Activated naive CD8-positive, alpha-beta T cell treated with anti-CD3 and anti-CD28 coated beads, Interleukin-2, amount 10 ng/mL, durations not matched to agents 7 days and 5 days (primary cell): ENCODE measurements around the gene PNCK. TPM values are rescaled to one million over a fixed set of nuclear protein-coding genes. Genes with fewer than 3 reads are reported as not detected.

ENCODE experiments used
- ATAC-seq: fragments of 150-1000 bp; cut with Tn5 transposase; one replicate; pipeline ENCODE4 v1.10.0; 2021; ENCODE audit warnings: low read depth, moderate library complexity
- POLR2A ChIA-PET: fragments of 350-600 bp; sonication (Branson Sonifier 250); formaldehyde crosslinking; loops from one replicate; lab custom pipeline; 2021; ENCODE audit warnings: antibody characterized with exemption; lab: Charles Lee
- DNase-seq: peaks from one replicate; pipeline ENCODE4 v3.0.0; 2021
- H3K27ac Mint-ChIP-seq: one replicate; pipeline ENCODE4 v1.8.0; 2022; ENCODE audit warnings: mild to moderate bottlenecking, mixed read lengths
- H3K27me3 Mint-ChIP-seq: one replicate; pipeline ENCODE4 v1.8.0; 2022; ENCODE audit warnings: mild to moderate bottlenecking, moderate library complexity, mixed read lengths
- H3K36me3 Mint-ChIP-seq: one replicate; pipeline ENCODE4 v1.8.0; 2021; ENCODE audit warnings: mild to moderate bottlenecking, mixed read lengths
- H3K4me1 Mint-ChIP-seq: one replicate; pipeline ENCODE4 v1.8.0; 2021; ENCODE audit warnings: mixed read lengths
- H3K4me3 Mint-ChIP-seq: one replicate; pipeline ENCODE4 v1.8.0; 2022; ENCODE audit warnings: mild to moderate bottlenecking, moderate library complexity, mixed read lengths
- H3K9me3 Mint-ChIP-seq: one replicate; pipeline ENCODE4 v1.8.0; 2021; ENCODE audit warnings: mixed read lengths
- total RNA-seq, 2 experiments: library from RNA; stranded (reverse); gene quantifications; one replicate each; pipeline ENCODE4 v1.2.3, GENCODE V29; 2021

PNCK gene
- total RNA-seq, 2 experiments from 2014 or later: 0.79 to 1.1 TPM

DNA sequence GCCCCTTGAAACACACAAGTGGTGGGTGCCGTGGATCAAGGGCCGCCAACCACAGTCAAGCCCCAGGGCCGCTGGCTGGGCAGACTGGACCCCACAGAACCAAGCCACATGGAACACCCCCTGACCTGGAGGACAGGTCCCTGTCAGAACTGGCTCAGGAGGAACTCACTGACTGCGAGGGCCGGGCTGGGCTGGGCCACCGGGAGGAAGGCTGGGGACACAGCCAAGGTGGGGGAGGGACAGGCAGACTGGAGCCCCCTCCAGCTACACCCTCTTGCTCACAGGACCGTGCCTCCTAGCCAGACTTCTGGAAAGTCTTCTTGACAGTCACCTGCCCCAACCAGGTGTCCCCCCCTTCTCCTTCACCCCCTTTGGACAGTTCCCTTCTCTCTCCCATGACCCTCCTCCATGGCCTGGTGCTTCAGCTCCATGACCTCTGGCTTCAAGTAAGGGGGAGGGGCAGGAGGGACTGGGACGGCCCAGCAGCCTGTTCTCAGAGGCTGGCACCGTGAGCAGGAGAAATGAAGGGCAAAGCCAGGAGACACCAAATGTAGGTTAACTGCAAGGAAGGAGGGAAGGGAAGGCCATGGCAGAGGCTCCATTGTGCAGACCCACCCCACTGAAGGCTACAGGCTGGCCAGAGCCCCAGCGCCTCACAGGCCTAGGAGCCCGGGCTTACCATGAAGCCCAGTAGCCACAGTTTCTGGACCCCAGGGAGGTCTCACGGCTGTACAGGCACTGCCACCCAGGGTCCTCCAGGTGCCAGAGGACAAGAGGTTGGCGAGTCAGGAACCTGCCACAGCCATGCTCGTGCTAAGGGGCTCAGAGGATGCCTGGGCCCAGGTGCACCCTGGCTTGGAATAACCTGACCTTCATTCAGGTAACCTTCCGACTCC is 49.2 kb downstream of the PNCK start:
- no peaks in the 10 kb centered on the region for H3K4me1 Mint-ChIP-seq
- POLR2A ChIA-PET: no interaction called here
- no peak overlapping the region for H3K27ac Mint-ChIP-seq
- H3K9me3 Mint-ChIP-seq: no peaks in the 10 kb centered on the region
- DNase-seq: no peak
- no peak overlapping the region for H3K4me3 Mint-ChIP-seq
- no peak for ATAC-seq
- no peaks in the 10 kb centered on the region for H3K27me3 Mint-ChIP-seq
- H3K36me3 Mint-ChIP-seq: no peaks in the 10 kb centered on the region

DNA sequence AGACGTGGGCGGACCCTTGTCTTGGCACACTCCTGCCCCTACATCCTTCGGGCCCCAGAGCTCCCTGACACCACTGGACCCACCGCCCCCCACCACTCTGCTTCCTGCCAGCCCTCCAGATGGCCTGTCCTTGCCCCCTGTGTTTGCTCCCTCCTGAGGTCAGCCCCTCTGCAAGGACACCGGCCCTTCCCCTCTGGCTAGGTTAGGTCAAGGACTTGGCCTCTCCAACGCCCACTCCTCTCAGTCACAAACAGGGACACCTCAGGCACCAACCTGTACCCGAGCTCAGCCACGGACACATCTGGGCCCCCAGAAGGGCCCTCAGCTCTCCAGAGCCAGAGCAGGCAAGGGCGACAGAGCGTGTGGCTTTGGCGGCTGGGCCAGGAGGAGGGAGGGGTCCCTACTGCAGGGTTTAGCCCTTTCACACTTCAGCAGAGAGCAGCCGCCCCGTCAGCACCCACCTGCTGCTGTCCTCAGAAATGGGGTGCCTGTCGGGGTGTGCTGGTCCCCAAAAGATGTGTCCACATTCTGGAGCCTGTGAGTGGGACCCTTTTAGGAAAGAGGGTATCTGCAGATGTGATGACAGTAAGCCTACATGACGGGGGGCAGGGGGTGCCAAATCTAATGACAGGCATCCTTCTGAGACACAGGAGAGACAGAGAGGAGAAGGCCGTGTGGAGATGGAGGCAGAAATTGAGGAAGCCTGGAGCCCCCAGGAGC is 50.1 kb downstream of the PNCK start:
- Mint-ChIP-seq H3K27ac (no peak overlapping the region), H3K4me3 (no peak overlapping the region), H3K9me3 (no peaks in the 10 kb centered on the region), H3K4me1 (no peaks in the 10 kb centered on the region), H3K27me3 (no peaks in the 10 kb centered on the region), H3K36me3 (no peaks in the 10 kb centered on the region)
- DNase-seq (no peak), ATAC-seq (no peak)
- POLR2A ChIA-PET: no interaction called here

DNA sequence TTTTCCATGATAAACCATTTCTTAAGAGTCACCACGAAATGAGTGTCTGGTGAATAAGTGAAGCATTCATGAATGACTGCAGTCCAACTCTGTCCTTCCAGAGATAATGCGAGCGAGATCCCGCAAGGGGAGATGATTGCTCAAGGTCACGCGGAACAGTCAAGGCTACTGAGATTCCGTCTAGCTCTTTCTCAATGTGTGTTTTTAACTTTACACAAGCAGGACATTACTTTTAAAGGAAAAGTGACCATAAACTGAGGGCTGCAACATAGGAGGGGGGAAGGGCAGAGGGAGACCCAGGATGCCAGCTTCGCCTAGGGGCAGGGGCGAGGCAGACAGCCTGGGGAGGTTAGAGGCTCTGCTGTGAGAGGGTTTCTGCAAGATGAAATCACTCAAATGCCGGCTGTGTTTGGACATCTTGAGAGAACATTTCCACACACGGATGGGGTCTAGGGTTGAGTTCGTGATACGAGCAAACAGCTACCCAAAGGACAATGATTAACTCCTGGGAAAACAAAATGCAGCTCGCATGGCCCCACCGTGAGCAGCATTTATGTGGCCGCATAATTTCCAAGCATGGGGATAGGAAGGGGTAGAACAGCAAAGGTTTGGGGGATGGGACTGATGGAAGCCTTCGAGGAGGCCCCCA is 50.8 kb downstream of the PNCK start:
- Mint-ChIP-seq H3K4me1 (no peaks in the 10 kb centered on the region), H3K27ac (no peak overlapping the region), H3K4me3 (no peak overlapping the region), H3K27me3 (peaks cover 3% of the 10 kb centered on the region), H3K9me3 (no peaks in the 10 kb centered on the region), H3K36me3 (no peaks in the 10 kb centered on the region)
- POLR2A ChIA-PET: no interaction called here
- ATAC-seq (no peak), DNase-seq (no peak)

DNA sequence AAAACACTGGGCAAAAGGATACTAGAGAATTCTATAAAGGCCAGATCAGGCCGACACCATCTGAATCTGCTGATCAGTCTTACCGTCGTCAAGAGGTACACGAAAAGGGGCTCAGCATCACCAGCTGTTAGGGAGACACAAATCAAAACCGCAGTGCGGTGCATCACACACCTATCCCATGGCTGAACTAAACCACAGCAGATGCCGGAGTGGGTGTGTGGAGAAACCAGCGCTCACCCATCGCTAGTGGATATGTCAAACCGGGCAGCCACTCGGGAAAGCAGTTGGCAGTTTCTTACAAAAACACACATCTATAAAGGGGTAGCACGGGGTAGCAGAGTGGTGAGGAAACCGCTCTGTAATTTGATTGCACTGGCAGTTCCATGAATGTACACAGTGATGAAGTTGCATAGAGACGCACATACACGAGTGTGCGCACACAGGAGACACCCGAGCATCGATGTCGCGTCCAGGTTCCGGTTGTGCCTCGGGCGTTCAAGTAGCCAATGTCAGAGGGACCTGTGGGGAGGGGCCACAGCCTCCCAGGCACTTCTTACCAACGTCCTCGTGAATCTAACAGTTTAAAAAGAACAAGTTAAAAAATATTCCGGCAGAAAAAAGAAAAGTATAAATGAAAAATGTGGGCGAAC is 51.5 kb downstream of the PNCK start:
- no peak for DNase-seq
- H3K4me1 Mint-ChIP-seq: no peaks in the 10 kb centered on the region
- peaks cover 5% of the 10 kb centered on the region for H3K27me3 Mint-ChIP-seq
- no peaks in the 10 kb centered on the region for H3K36me3 Mint-ChIP-seq
- no peak overlapping the region for H3K27ac Mint-ChIP-seq
- no peak overlapping the region for H3K4me3 Mint-ChIP-seq
- POLR2A ChIA-PET: no interaction called here
- no peaks in the 10 kb centered on the region for H3K9me3 Mint-ChIP-seq
- no peak for ATAC-seq

DNA sequence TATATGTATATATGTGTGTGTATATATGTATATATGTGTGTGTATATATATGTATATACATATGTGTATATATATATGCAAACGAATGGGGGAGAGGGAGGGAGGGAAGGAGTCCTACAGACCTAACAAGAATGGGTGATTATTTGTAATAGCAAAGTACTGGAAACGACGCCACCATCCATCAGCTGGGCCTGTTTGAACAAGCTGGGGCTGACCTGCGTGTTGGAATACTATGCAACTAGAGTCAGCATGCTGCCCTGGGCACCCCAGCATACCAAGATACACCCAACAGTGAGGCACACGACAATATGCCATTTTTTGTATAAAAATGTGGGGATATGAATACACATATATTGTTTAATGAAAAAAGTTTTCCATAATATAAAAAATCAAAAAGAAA is 53.0 kb downstream of the PNCK start:
- no peaks in the 10 kb centered on the region for H3K9me3 Mint-ChIP-seq
- no peaks in the 10 kb centered on the region for H3K36me3 Mint-ChIP-seq
- DNase-seq (no peak), ATAC-seq (no peak)
- H3K27ac Mint-ChIP-seq: no peak overlapping the region
- POLR2A ChIA-PET: no interaction called here
- no peaks in the 10 kb centered on the region for H3K4me1 Mint-ChIP-seq
- H3K4me3 Mint-ChIP-seq: no peak overlapping the region
- peaks cover 5% of the 10 kb centered on the region for H3K27me3 Mint-ChIP-seq

Other genes starting within 250 kb of the PNCK start
- 1 to 10 TPM; 2.2 to 3.1 TPM for gene TREX2, start 227.8 kb downstream of the PNCK start, total RNA-seq
- gene HAUS7, start 203.2 kb downstream of the PNCK start, total RNA-seq: 10 to 100 TPM; 35.4 to 36.5 TPM
- not detected for gene BGN, start 178.8 kb downstream of the PNCK start, total RNA-seq
- gene ATP2B3, start 156.2 kb downstream of the PNCK start, total RNA-seq: not detected
- gene CCNQ, start 74.7 kb downstream of the PNCK start, total RNA-seq: 10 to 100 TPM; 19.0 to 19.7 TPM
- not detected for gene DUSP9, start 26.6 kb downstream of the PNCK start, total RNA-seq
- gene SLC6A8, start 14.1 kb upstream of the PNCK start, total RNA-seq: 1 to 10 TPM; 1.7 to 1.9 TPM
- gene BCAP31, start 50.6 kb upstream of the PNCK start, total RNA-seq: 100 to 1,000 TPM; 140 to 141 TPM
- gene ABCD1, start 51.0 kb upstream of the PNCK start, total RNA-seq: 10 to 100 TPM; 15.9 to 16.4 TPM
- gene PLXNB3, start 90.4 kb upstream of the PNCK start, total RNA-seq: 1 to 10 TPM; 1.3 to 2.1 TPM
- not detected for gene SRPK3, start 107.2 kb upstream of the PNCK start, total RNA-seq
- gene IDH3G, start 120.6 kb upstream of the PNCK start, total RNA-seq: 10 to 100 TPM; 66.3 to 67.1 TPM
- gene SSR4, start 120.9 kb upstream of the PNCK start, total RNA-seq: 100 to 1,000 TPM; 158 to 162 TPM
- 1 to 10 TPM in 1 of 2 experiments, under 1 TPM in 1; 0.80 to 1.1 TPM for gene PDZD4, start 156.7 kb upstream of the PNCK start, total RNA-seq
- gene L1CAM, start 212.4 kb upstream of the PNCK start, total RNA-seq: 1 to 10 TPM; 4.5 to 7.2 TPM
- not detected for gene AVPR2, start 230.9 kb upstream of the PNCK start, total RNA-seq